Nephron (organoid): ENCODE results near the gene ACD.
"Not testable (repeated sequence)": the region's sequence is repeated elsewhere in the genome, so short reads cannot be mapped to it uniquely, and the experiment has no call there.

Source experiments
- H3K27ac Mint-ChIP-seq, 3 experiments: 2 replicates each; pipeline ENCODE4 v1.8.0; 2020; ENCODE audit warnings: mixed read lengths in 3 of 3, mild to moderate bottlenecking in 2 of 3, moderate library complexity in 1 of 3
- H3K27me3 Mint-ChIP-seq: 2 replicates; pipeline ENCODE4 v1.8.0; 2021; ENCODE audit warnings: low read depth, mild to moderate bottlenecking, moderate library complexity, mixed read lengths
- H3K36me3 Mint-ChIP-seq: 2 replicates; pipeline ENCODE4 v1.8.0; 2020; ENCODE audit warnings: low read depth, mixed read lengths
- H3K4me1 Mint-ChIP-seq: 2 replicates; pipeline ENCODE4 v1.8.0; 2020; ENCODE audit warnings: mixed read lengths
- H3K4me3 Mint-ChIP-seq, 3 experiments: 2 replicates each; pipeline ENCODE4 v1.8.0; 2020; ENCODE audit warnings: mild to moderate bottlenecking in 3 of 3, mixed read lengths in 3 of 3, moderate library complexity in 2 of 3
- H3K9me3 Mint-ChIP-seq: 2 replicates; pipeline ENCODE4 v1.8.0; 2020; ENCODE audit warnings: mixed read lengths
- CTCF ChIP-seq, 3 experiments: fragments of 200-600 bp; sonication (generic); IDR thresholded peaks; one replicate each; pipeline ENCODE4 v1.5.0; 2021; ENCODE audit warnings: antibody characterized with exemption in 3 of 3; ENCODE audit not compliant: unreplicated experiment in 3 of 3

ACD gene

GRCh38 chr16:67703626-67704025 is 43.6 kb upstream of the ACD start:
- no peak overlapping the region for H3K4me3 Mint-ChIP-seq
- H3K27me3 Mint-ChIP-seq: no peaks in the 10 kb centered on the region
- H3K9me3 Mint-ChIP-seq: peaks cover 2% of the 10 kb centered on the region
- peaks cover 10% of the 10 kb centered on the region for H3K4me1 Mint-ChIP-seq
- H3K36me3 Mint-ChIP-seq: peaks cover 14% of the 10 kb centered on the region
- no peak for TF ChIP-seq CTCF (IDR thresholded peaks at IDR 0.05; ENCODE audit: unreplicated experiment in 3 of 3)
- H3K27ac Mint-ChIP-seq: no peak overlapping the region

DNA sequence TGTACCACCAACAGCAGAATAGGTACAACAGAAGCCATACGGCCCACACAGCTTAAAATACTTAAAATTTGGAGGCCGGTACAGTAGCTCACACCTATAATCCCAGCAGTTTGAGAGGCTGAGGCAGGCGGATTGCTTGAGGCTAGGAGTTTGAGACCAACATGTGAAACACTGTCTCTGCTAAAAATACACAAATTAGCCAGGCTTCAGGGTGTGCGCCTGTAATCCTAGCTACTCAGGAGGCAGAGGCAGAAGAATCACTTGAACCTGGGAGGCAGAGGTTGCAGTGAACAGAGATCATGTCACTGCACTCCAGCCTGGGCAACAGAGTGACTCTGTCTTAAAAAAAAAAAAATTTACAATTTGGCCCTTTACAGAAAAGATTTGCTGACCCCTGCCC is 42.1 kb upstream of the ACD start:
- no peaks in the 10 kb centered on the region for H3K27me3 Mint-ChIP-seq
- peaks cover 3% of the 10 kb centered on the region for H3K9me3 Mint-ChIP-seq
- H3K27ac Mint-ChIP-seq: no peak overlapping the region
- peaks cover 25% of the 10 kb centered on the region for H3K36me3 Mint-ChIP-seq
- TF ChIP-seq CTCF (IDR thresholded peaks at IDR 0.05; ENCODE audit: unreplicated experiment in 3 of 3): no peak
- H3K4me3 Mint-ChIP-seq: no peak overlapping the region
- H3K4me1 Mint-ChIP-seq: peaks cover 10% of the 10 kb centered on the region

DNA sequence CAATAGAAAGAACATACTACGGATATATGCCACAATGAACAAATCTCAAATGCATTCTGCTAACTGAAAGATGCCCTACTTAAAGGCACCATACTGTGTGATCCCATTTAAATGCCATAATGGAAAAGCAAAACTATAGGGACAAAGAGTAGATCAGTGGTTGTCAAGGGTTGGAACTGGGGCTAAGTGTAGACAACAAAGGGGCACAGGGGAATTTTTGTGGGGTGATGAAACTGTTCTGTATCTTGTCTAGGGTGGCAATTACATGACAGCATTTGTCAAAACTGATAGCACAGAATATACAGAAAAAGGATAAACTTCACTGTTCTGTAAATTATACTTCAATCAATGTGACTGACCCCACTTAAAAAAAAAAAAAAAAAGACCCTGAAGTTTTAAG is 41.4 kb upstream of the ACD start:
- Mint-ChIP-seq H3K4me3 (no peak overlapping the region), H3K36me3 (peaks cover 25% of the 10 kb centered on the region), H3K4me1 (peaks cover 9% of the 10 kb centered on the region), H3K27ac (no peak overlapping the region), H3K9me3 (peaks cover 3% of the 10 kb centered on the region), H3K27me3 (no peaks in the 10 kb centered on the region)
- TF ChIP-seq CTCF (IDR thresholded peaks at IDR 0.05; ENCODE audit: unreplicated experiment in 3 of 3): no peak

DNA sequence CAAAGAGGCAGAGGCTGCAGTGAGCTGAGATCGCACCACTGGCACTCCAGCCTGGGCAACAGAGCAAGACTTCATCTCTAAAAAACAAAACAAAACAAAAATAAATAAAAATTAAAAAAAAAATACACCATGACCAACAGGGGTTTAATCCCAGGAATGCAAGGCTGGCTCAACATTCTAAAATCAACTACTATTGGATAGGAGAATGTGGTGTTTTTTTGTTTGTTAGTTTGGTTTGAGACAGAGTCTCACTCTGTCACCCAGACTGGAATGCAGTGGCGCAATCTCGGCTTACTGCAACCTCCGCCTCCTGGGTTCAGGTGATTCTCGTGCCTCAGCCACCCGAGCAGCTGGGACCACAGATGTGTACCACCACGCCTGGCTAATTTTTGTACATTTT is 39.2 kb upstream of the ACD start:
- no peak for TF ChIP-seq CTCF (IDR thresholded peaks at IDR 0.05; ENCODE audit: unreplicated experiment in 3 of 3)
- Mint-ChIP-seq H3K27me3 (no peaks in the 10 kb centered on the region), H3K27ac (no peak overlapping the region), H3K4me3 (no peak overlapping the region), H3K4me1 (no peaks in the 10 kb centered on the region), H3K9me3 (peaks cover 3% of the 10 kb centered on the region), H3K36me3 (peaks cover 22% of the 10 kb centered on the region)

DNA sequence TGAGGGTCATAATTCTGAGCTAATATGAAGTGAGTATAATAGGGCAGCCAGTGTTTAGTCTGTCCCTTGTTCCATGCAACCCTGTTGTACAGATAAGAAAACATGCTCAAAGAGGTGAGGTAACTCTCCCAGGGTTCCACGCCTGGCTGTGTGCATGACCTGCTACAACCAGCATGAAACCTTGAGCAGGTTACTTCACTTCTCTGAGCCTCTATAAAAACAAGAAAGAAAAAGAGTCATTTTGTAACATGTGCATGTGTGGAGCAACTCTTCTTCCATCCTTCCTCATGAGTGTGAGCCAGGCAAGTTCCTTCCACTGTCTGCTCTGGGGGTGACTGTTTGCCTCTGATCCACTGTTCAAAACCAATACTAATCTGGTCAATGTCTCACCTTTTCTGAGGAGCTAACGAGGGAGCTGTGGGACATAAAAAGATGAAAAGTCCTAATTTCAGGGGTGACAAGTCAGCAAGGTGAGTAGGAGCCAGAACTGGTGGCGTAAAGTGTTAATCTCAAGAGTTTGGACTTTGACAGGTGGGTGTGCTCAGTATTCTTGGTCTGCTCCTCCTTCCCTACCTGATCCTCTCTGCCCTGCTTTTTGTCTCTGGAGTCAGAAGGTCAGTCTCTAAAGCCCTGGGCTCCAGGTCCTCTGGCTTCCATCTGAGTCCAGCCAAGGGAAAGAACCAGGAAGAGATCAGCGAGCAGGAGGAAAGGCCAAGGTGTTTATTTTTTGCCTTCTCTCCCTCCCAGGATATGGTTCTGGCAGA is 37.5 kb upstream of the ACD start:
- TF ChIP-seq CTCF (IDR thresholded peaks at IDR 0.05; ENCODE audit: unreplicated experiment in 3 of 3): no peak
- Mint-ChIP-seq H3K27ac (no peak overlapping the region), H3K36me3 (peaks cover 22% of the 10 kb centered on the region), H3K27me3 (no peaks in the 10 kb centered on the region), H3K4me3 (no peak overlapping the region), H3K4me1 (no peaks in the 10 kb centered on the region), H3K9me3 (peaks cover 3% of the 10 kb centered on the region)

- Mint-ChIP-seq H3K27ac (no peak overlapping the region), H3K27me3 (no peaks in the 10 kb centered on the region), H3K9me3 (peaks cover 3% of the 10 kb centered on the region), H3K36me3 (peaks cover 33% of the 10 kb centered on the region), H3K4me1 (no peaks in the 10 kb centered on the region), H3K4me3 (no peak overlapping the region)
- TF ChIP-seq CTCF (IDR thresholded peaks at IDR 0.05; ENCODE audit: unreplicated experiment in 3 of 3): no peak
These were observed 34.6 kb upstream of the ACD start for GRCh38 chr16:67694611-67695010.

GRCh38 chr16:67693517-67694285 is 33.6 kb upstream of the ACD start:
- H3K27ac Mint-ChIP-seq, H3K9me3 Mint-ChIP-seq, H3K4me1 Mint-ChIP-seq, H3K4me3 Mint-ChIP-seq, H3K27me3 Mint-ChIP-seq: not testable (repeated sequence)
- peaks cover 29% of the 10 kb centered on the region for H3K36me3 Mint-ChIP-seq
